ENCODE data around the gene CDK11A. TPM values are rescaled to one million over a fixed set of nuclear protein-coding genes. Genes with fewer than 3 reads are reported as not detected.

CDK11A gene
- total and polyA plus RNA-seq, 2 of the 8 experiments (the other 6 are each of a cell fraction or from before 2014, with no cell fraction given), result 15.0 to 45.6 TPM

DNA sequence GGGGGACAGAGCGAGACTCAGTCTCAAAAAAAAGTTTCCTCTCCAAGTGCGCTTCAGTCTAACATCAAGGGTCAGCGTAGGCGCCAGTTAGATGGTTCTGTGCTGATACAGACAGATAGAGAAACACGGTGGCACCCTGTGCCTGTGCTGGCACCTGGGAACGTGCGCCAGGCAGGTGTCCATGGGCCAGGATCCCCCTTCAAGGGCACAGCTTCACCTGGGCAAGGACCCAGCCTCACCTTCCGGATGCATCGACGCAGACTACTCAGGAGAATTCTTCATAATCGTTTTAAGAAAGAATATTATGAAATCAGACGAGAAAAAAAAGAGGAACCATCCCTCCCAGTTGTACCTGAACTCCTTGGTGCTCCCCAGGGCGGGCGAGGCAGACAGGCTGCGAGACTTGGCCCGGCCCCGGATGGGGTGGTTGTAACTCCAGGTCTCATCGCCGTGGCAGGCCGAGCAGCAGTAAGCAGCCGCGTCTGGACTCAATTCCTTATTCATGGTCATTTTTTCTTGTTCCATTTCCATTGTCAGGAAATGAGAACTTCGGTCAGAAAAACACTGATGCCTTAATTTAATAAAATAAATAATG is 40.8 kb upstream of the CDK11A start:
- FAIRE-seq (no peak), DNase-seq (ENCODE audit: low read depth in 1 of 2, low spot score in 2 of 2) (no peak)
- Histone ChIP-seq H2AK5ac (ENCODE audit: low read depth, low read length) (no peak overlapping the region), H3K4ac (replicated peaks; ENCODE audit: insufficient read length, low read depth, low read length) (no peak overlapping the region), H3K79me2 (ENCODE audit: control insufficient read depth in 1 of 2, insufficient read depth in 2 of 2, low read length in 2 of 2) (peaks cover 0 to 61% of the 10 kb centered on the region in 2 experiments; a peak in 3 of 4 replicates), H2BK15ac (ENCODE audit: low read length) (no peak overlapping the region), H3K4me1 (replicated peaks in 1 of 4; ENCODE audit: control insufficient read depth in 3 of 4, insufficient read depth in 4 of 4, low read length in 3 of 4) (no peaks in the 10 kb centered on the region), H3K23me2 (ENCODE audit: low read depth, low read length) (no peaks in the 10 kb centered on the region), H2AFZ (ENCODE audit: low read length) (no peak overlapping the region), H3K36me3 (ENCODE audit: control insufficient read depth in 2 of 4, insufficient read depth in 4 of 4, low read length in 3 of 4) (peaks cover 10 to 36% (median 25%) of the 10 kb centered on the region in 4 experiments), H3K27ac (ENCODE audit: low read depth, low read length) (no peak overlapping the region), H4K5ac (ENCODE audit: insufficient read length, low read depth, low read length) (no peak overlapping the region), H3K14ac (ENCODE audit: insufficient read length) (no peak overlapping the region), H2BK5ac (ENCODE audit: low read depth, low read length) (no peak overlapping the region), H3K9ac (replicated peaks in 1 of 4; ENCODE audit: extremely low read depth in 1 of 4, low read depth in 3 of 4, low read length in 3 of 4) (no peak overlapping the region), H2BK120ac (replicated peaks; ENCODE audit: low read depth, low read length) (no peak overlapping the region), H3K27me3 (replicated peaks in 1 of 4; ENCODE audit: control insufficient read depth in 3 of 4, extremely low read depth in 1 of 4, insufficient read depth in 3 of 4, low read length in 3 of 4) (no peaks in the 10 kb centered on the region), H3K79me1 (ENCODE audit: low read depth, low read length) (peaks cover 27% of the 10 kb centered on the region), H2BK20ac (ENCODE audit: low read length) (no peak overlapping the region), H3K23ac (ENCODE audit: insufficient read length) (no peak overlapping the region), H3K4me2 (ENCODE audit: insufficient read depth in 1 of 2, low read depth in 2 of 2, low read length in 2 of 2) (no peak overlapping the region), H4K8ac (ENCODE audit: extremely low read depth, insufficient read depth, low read length) (no peak overlapping the region), H4K91ac (replicated peaks; ENCODE audit: insufficient read length, low read length) (no peak overlapping the region), H4K20me1 (replicated peaks in 1 of 2; ENCODE audit: control insufficient read depth in 1 of 2, insufficient read depth in 2 of 2, low read length in 2 of 2) (peaks cover 14 to 21% of the 10 kb centered on the region in 2 experiments), H3K4me3 (ENCODE audit: extremely low read depth in 1 of 4, insufficient read depth in 2 of 4, low read depth in 3 of 4, low read length in 4 of 4) (no peak overlapping the region), H3K18ac (ENCODE audit: extremely low read depth, low read length) (no peak overlapping the region), H3K56ac (replicated peaks; ENCODE audit: insufficient read length, low read depth, low read length) (no peak overlapping the region), H2BK12ac (ENCODE audit: low read depth, low read length) (no peak overlapping the region), H3K9me3 (ENCODE audit: insufficient read depth in 2 of 2, low read depth in 1 of 2, low read length in 1 of 2) (no peaks in the 10 kb centered on the region)
- ChIA-PET POLR2A (ENCODE audit: partially characterized antibody) (no interaction called here), CTCF (ENCODE audit: partially characterized antibody) (no interaction called here)
- 91% methylated on average over 23 of the region's 23 CpGs; no CpG with 5 or more reads in 1 of the 2 experiments for WGBS, 2 experiments (ENCODE audit: extremely low coverage in 1 of 2, insufficient coverage in 1 of 2, insufficient read length in 1 of 2, insufficient replicate concordance in 2 of 2, low coverage in 1 of 2, low lambda C conversion rate in 2 of 2, missing lambda C conversion rate in 1 of 2)
- TF ChIP-seq SRF (IDR thresholded peaks at IDR 0.05; ENCODE audit: low read depth, low read length) (no peak), POLR2A (IDR thresholded peaks at IDR 0.05; ENCODE audit: control extremely low read depth in 1 of 2, low read depth in 2 of 2, low read length in 2 of 2) (no peak), RAD21 (IDR thresholded peaks at IDR 0.05 in 1 of 2, conservative IDR thresholded peaks at IDR 0.05 in 1 of 2; ENCODE audit: low read depth in 2 of 2, low read length in 2 of 2) (no peak), NANOG (IDR thresholded peaks at IDR 0.05; ENCODE audit: insufficient read depth, low read depth, low read length, poor library complexity, severe bottlenecking) (no peak), BRCA1 (IDR thresholded peaks at IDR 0.05; ENCODE audit: low read depth, low read length) (no peak), SAP30 (IDR thresholded peaks at IDR 0.05; ENCODE audit: insufficient read depth, insufficient replicate concordance, low read length) (no peak), TCF12 (IDR thresholded peaks at IDR 0.05; ENCODE audit: low read depth, low read length) (no peak), CBX8 (IDR thresholded peaks at IDR 0.05; ENCODE audit: borderline replicate concordance, low read depth, low read length) (no peak), FOSL1 (IDR thresholded peaks at IDR 0.05; ENCODE audit: insufficient read depth, low read depth, low read length) (no peak), EP300 (IDR thresholded peaks at IDR 0.05; ENCODE audit: borderline replicate concordance in 1 of 2, low read depth in 2 of 2, low read length in 2 of 2) (no peak), POLR2AphosphoS5 (IDR thresholded peaks at IDR 0.05; ENCODE audit: low read depth, low read length) (no peak), SP1 (IDR thresholded peaks at IDR 0.05; ENCODE audit: low read depth, low read length) (no peak), ASH2L (IDR thresholded peaks at IDR 0.05; ENCODE audit: low read length) (no peak)
- TF ChIP-seq, protein P1, sequence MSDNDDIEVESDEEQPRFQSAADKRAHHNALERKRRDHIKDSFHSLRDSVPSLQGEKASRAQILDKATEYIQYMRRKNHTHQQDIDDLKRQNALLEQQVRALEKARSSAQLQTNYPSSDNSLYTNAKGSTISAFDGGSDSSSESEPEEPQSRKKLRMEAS (IDR thresholded peaks at IDR 0.05), result no peak
